GM10248 (cell line): ENCODE measurements around the gene XCR1.

Experiments
- CTCF ChIA-PET: fragments of 300-600 bp; sonication (Branson Sonifier 250); formaldehyde crosslinking; extraction: SDS; loops from one replicate; lab custom pipeline; 2021; ENCODE audit warnings: antibody characterized with exemption; lab: Yijun Ruan, JAX
- POLR2A ChIA-PET: fragments of 350-650 bp; sonication (Branson Sonifier 250); formaldehyde crosslinking; extraction: SDS; loops from one replicate; lab custom pipeline; 2020; ENCODE audit warnings: antibody characterized with exemption; lab: Yijun Ruan, JAX
- DNase-seq: peaks from one replicate; pipeline ENCODE4 v3.0.0; 2012; ENCODE audit errors: extremely low spot score
- TF ChIP-seq, protein P1 (sequence below): IDR thresholded peaks from 2 replicates; pipeline ENCODE4 v1.5.1; 2012; ENCODE audit warnings: mild to moderate bottlenecking, low read depth; ENCODE audit errors: extremely low read depth, missing control alignments, control extremely low read depth

Gene XCR1

DNA sequence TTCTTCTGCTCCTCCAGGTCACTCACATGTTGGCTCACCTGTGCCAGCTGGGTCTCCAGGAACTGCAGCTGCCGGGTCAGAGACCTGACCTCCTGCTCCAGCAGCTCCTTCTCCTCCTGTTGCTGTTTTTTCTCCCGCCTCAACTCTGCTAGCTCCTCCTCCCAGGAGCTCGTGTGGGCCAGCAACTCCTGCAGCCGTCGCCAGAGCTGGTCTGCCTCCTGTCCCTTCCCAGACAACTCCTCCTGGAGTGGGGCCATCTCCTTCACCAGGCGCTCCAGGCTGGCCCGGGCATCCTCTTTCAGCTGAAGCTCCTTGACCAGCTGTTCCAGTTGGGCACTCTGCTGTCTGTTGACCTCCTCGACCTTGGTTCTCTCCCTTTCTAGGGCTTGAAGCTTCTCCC lies 59.6 kb downstream of the XCR1 start:
- TF ChIP-seq, protein P1, sequence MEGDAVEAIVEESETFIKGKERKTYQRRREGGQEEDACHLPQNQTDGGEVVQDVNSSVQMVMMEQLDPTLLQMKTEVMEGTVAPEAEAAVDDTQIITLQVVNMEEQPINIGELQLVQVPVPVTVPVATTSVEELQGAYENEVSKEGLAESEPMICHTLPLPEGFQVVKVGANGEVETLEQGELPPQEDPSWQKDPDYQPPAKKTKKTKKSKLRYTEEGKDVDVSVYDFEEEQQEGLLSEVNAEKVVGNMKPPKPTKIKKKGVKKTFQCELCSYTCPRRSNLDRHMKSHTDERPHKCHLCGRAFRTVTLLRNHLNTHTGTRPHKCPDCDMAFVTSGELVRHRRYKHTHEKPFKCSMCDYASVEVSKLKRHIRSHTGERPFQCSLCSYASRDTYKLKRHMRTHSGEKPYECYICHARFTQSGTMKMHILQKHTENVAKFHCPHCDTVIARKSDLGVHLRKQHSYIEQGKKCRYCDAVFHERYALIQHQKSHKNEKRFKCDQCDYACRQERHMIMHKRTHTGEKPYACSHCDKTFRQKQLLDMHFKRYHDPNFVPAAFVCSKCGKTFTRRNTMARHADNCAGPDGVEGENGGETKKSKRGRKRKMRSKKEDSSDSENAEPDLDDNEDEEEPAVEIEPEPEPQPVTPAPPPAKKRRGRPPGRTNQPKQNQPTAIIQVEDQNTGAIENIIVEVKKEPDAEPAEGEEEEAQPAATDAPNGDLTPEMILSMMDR = no peak
- no peak for DNase-seq
- ChIA-PET CTCF (interaction anchor here (1.3 to 9.9 kb wide), 7 partner anchors 9 to 111 kb away, joined by 4 to 106 read pairs (median 6); no protein-coding TSS in a partner anchor), POLR2A (no interaction called here)
